Tibial nerve (tissue), 4 donors: ENCODE data around the gene GEMIN8. TPM values are rescaled to one million over a fixed set of nuclear protein-coding genes. Genes with fewer than 3 reads are reported as not detected.

Source experiments
- DNase-seq, 2 donors: peaks; one replicate each; pipeline ENCODE4 v3.0.0-alpha.2; 2019; ENCODE audit warnings: low spot score in 2 of 2
- H3K27ac ChIP-seq, 4 donors: fragments of 200-600 bp; sonication (generic) in 3 of 4; one replicate each; pipeline ENCODE4 v1.5.1; 2017 to 2019; ENCODE audit warnings: mild to moderate bottlenecking in 1 of 4
- H3K27me3 ChIP-seq, 2 donors: fragments of 200-600 bp; sonication (generic) in 1 of 2; one replicate each; pipeline versions ENCODE4 v1.5.1 to v1.6.0; 2017 to 2019
- H3K36me3 ChIP-seq, 3 donors: fragments of 200-600 bp; sonication (generic); one replicate each; pipeline ENCODE4 v1.5.1; 2018 to 2019
- H3K4me1 ChIP-seq, 4 donors: fragments of 200-600 bp; sonication (generic) in 3 of 4; one replicate each; pipeline ENCODE4 v1.5.1; 2017 to 2019
- H3K4me3 ChIP-seq, 4 donors: fragments of 200-600 bp; sonication (generic) in 3 of 4; one replicate each; pipeline ENCODE4 v1.5.1; 2017 to 2019; ENCODE audit warnings: mild to moderate bottlenecking in 1 of 4, moderate library complexity in 1 of 4
- H3K9me3 ChIP-seq, 4 donors: fragments of 200-600 bp; sonication (generic) in 3 of 4; one replicate each; pipeline ENCODE4 v1.5.1; 2017 to 2019
- EP300 ChIP-seq, 2 donors: sonication (generic); formaldehyde crosslinking; IDR thresholded peaks; one replicate each; pipeline ENCODE4 v1.6.1; 2017; ENCODE audit warnings: antibody characterized with exemption in 2 of 2, mild to moderate bottlenecking in 1 of 2
- POLR2A ChIP-seq, 2 donors: fragments of 450-650 bp; IDR thresholded peaks; one replicate each; pipeline ENCODE4 v1.6.1; 2017; ENCODE audit warnings: antibody characterized with exemption in 2 of 2, mild to moderate bottlenecking in 2 of 2, moderate library complexity in 2 of 2
- WGBS, 2 donors: methylation state at CpG; one replicate each; pipeline ENCODE4 v1.1.5; 2018; 5-methylcytosine and 5-hydroxymethylcytosine counted together
- total RNA-seq, 4 donors: library from RNA; depleted of rRNA; stranded (reverse); fragments of >200 nt; gene quantifications; one replicate each; pipeline ENCODE4 v1.1.0, GENCODE V29; 2016
- TF ChIP-seq, protein P1 (sequence below), 5 experiments: fragments of 200-600 bp in 3 of 5; fragments of 450-650 bp in 2 of 5; sonication (generic) in 3 of 5; IDR thresholded peaks; one replicate each; pipeline ENCODE4 v1.5.1; 2016 to 2019; ENCODE audit warnings: antibody characterized with exemption in 5 of 5, mild to moderate bottlenecking in 3 of 5, moderate library complexity in 2 of 5

GEMIN8 gene
- total RNA-seq, 4 donors from 2014 or later = 27.8 to 41.4 (median 37.9) TPM

DNA sequence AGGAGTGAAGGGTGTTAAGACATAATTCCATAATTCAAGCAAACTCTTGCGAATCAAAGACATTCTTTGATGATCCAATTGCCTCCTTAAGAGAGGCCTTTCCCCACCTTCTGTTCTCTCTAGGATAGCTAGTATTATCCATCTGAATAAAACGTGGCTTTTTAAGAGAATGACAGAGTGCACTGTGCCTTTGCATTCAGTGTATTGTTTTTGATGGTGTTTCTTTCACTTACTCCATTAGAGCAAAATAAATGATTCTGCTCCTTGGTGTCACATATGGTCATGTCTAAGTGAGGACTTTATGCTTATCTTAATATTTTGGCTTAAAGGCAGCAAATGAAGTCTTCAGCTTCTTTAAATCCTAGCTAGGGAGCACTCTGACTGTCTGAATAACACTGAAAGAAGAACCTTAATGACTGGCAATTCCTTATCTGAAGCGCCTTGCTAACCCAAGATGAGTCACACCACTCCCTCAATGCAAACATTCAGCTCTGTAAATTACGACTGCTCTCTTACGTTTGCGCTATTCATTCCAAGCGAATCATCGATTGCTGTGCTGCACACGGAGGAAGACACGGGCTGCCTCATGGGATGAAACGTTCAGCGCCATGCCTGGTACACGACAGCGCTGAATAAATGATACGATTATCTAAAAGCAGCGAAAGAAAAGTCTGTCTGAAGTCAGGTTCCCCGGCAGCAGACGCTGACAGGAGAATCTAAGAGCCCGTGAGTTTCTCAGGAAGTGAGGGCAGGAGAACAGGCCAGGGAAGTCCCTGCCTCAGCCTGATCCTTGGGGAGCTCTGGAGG is 35.1 kb upstream of the GEMIN8 start:
- TF ChIP-seq, protein P1, sequence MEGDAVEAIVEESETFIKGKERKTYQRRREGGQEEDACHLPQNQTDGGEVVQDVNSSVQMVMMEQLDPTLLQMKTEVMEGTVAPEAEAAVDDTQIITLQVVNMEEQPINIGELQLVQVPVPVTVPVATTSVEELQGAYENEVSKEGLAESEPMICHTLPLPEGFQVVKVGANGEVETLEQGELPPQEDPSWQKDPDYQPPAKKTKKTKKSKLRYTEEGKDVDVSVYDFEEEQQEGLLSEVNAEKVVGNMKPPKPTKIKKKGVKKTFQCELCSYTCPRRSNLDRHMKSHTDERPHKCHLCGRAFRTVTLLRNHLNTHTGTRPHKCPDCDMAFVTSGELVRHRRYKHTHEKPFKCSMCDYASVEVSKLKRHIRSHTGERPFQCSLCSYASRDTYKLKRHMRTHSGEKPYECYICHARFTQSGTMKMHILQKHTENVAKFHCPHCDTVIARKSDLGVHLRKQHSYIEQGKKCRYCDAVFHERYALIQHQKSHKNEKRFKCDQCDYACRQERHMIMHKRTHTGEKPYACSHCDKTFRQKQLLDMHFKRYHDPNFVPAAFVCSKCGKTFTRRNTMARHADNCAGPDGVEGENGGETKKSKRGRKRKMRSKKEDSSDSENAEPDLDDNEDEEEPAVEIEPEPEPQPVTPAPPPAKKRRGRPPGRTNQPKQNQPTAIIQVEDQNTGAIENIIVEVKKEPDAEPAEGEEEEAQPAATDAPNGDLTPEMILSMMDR (IDR thresholded peaks at IDR 0.05) = no peak
- TF ChIP-seq EP300 (IDR thresholded peaks at IDR 0.05) (no peak), POLR2A (IDR thresholded peaks at IDR 0.05) (no peak)
- H3K36me3 ChIP-seq = no peaks in the 10 kb centered on the region
- 70 to 75% methylated on average over 18 to 19 of the region's 19 CpGs for WGBS, 2 donors
- H3K4me3 ChIP-seq = no peak overlapping the region
- H3K27ac ChIP-seq = no peak overlapping the region
- H3K27me3 ChIP-seq = peaks cover 0 to 20% of the 10 kb centered on the region in 2 donors
- DNase-seq = no peak
- no peaks in the 10 kb centered on the region for H3K4me1 ChIP-seq
- no peaks in the 10 kb centered on the region for H3K9me3 ChIP-seq

DNA sequence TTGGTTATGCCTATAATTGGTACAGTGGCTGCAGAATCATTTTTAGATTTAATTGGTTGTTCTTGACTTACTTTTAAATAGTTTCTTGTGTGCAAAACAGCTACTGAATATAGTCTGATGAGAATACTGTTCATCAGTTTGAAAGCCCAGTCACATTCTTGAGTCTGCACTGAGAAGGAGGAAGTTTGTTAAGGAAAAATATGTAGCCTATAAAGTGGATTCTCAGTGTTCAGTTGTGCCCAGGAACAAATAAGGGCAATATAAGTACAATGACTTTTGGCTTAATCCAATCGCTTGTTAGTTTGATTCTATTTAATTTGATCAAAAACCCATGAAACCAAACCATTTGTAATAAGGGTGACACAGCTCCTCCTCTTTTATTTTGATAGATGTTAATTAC is 32.8 kb upstream of the GEMIN8 start:
- Histone ChIP-seq H3K27me3 (peaks cover 0 to 28% of the 10 kb centered on the region in 2 donors), H3K9me3 (no peaks in the 10 kb centered on the region), H3K36me3 (no peaks in the 10 kb centered on the region), H3K4me3 (no peak overlapping the region), H3K4me1 (no peaks in the 10 kb centered on the region), H3K27ac (no peak overlapping the region)
- no peak for TF ChIP-seq POLR2A (IDR thresholded peaks at IDR 0.05)
- TF ChIP-seq, protein P1 (IDR thresholded peaks at IDR 0.05) = no peak
- no peak for TF ChIP-seq EP300 (IDR thresholded peaks at IDR 0.05)
- no peak for DNase-seq
- WGBS, 2 donors = 88 to 100% methylated on average over 1 of the region's 1 CpG

DNA sequence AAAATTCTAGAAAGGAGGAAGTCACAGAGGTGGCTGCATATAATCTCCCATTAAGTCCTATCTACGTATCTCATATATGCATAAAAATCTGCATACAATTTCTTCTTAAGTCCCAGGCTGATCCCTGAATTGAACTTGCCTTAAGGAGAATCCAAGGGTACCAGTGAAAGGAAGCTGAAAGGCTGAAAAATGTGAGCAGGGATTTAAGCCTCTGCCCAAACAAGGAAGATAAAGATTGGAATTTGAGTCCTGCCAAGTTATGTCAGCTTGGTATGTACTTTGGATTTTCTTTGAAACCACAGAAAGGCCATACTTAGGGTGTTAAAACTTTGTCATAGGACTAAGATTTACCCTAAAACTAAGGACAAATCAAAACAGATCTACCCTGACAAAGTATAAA is 26.5 kb upstream of the GEMIN8 start:
- Histone ChIP-seq H3K27me3 (peaks cover 0 to 22% of the 10 kb centered on the region in 2 donors), H3K4me1 (no peaks in the 10 kb centered on the region), H3K27ac (no peak overlapping the region), H3K36me3 (no peaks in the 10 kb centered on the region), H3K9me3 (no peaks in the 10 kb centered on the region), H3K4me3 (no peak overlapping the region)
- no peak for DNase-seq
- TF ChIP-seq, protein P1 (IDR thresholded peaks at IDR 0.05) = no peak
- TF ChIP-seq POLR2A (IDR thresholded peaks at IDR 0.05) (no peak), EP300 (IDR thresholded peaks at IDR 0.05) (no peak)
- WGBS, 2 donors = 57 to 89% methylated on average over 1 of the region's 1 CpG

DNA sequence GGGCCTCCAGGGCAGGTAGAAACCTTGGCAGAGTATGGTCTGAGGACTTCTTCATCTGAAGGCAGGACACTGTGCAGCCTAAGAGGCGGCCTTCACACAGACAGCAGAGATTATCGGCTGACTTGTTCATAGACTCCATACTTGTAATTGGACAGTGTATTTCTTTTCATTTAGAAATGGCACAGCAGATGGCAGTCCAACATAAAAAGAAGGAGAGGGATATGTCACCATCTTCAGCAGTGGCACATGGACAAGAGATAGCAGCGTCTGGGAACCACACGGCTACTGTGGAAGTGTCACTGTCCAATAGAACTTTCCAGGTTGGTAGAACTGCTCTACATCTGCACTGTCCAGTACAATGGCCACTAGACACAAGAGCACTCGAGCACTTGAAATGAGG is 21.7 kb upstream of the GEMIN8 start:
- H3K27ac ChIP-seq = no peak overlapping the region
- no peak for DNase-seq
- TF ChIP-seq, protein P1 (IDR thresholded peaks at IDR 0.05) = no peak
- TF ChIP-seq POLR2A (IDR thresholded peaks at IDR 0.05) = no peak
- no peak for TF ChIP-seq EP300 (IDR thresholded peaks at IDR 0.05)
- 67% methylated on average over 5 of the region's 5 CpGs for WGBS, 2 donors
- H3K4me1 ChIP-seq = no peaks in the 10 kb centered on the region
- H3K4me3 ChIP-seq = no peak overlapping the region
- H3K27me3 ChIP-seq = peaks cover 0 to 35% of the 10 kb centered on the region in 2 donors
- no peaks in the 10 kb centered on the region for H3K9me3 ChIP-seq
- H3K36me3 ChIP-seq = no peaks in the 10 kb centered on the region

DNA sequence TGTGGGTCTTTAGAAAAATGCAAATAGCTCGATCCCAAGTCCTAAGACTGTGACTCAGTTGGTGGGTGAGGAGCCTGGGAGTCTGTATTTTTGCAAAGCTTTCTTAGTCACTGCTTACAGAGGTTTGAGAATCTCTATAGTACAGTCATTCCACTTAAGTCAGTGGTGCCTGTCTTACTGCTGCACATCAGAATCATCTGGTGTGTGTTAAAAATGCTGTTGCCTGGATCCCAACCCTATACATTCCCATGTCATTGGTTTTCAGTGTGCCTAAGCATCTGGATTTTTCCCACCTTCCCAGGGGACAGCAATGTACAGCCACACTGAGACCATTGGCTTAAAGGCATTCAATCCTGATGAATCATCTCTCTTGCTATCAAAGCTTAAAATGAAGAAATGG is 21.0 kb upstream of the GEMIN8 start:
- TF ChIP-seq POLR2A (IDR thresholded peaks at IDR 0.05) (no peak), EP300 (IDR thresholded peaks at IDR 0.05) (no peak)
- TF ChIP-seq, protein P1 (IDR thresholded peaks at IDR 0.05) = no peak
- no peak for DNase-seq
- Histone ChIP-seq H3K27ac (no peak overlapping the region), H3K27me3 (peaks cover 0 to 35% of the 10 kb centered on the region in 2 donors), H3K9me3 (no peaks in the 10 kb centered on the region), H3K4me1 (no peaks in the 10 kb centered on the region), H3K36me3 (no peaks in the 10 kb centered on the region), H3K4me3 (no peak overlapping the region)
- 31 to 71% methylated on average over 1 of the region's 1 CpG for WGBS, 2 donors
